CD4-positive, alpha-beta T cell (primary cell): Measurements from ENCODE around the gene FZD8. TPM values are rescaled to one million over a fixed set of nuclear protein-coding genes. Genes with fewer than 3 reads are reported as not detected.

ENCODE experiments used
- ATAC-seq: fragments of 200-7000 bp; cut with Tn5 transposase; one replicate; pipeline ENCODE4 v1.10.0; 2022; ENCODE audit warnings: mild to moderate bottlenecking; ENCODE audit not compliant: poor library complexity
- CTCF ChIA-PET: fragments of 350-600 bp; sonication (Branson Sonifier 250); formaldehyde crosslinking; loops from one replicate; lab custom pipeline; 2021; ENCODE audit warnings: antibody characterized with exemption, inconsistent platforms; lab: Charles Lee
- POLR2A ChIA-PET: fragments of 350-600 bp; sonication (Branson Sonifier 250); formaldehyde crosslinking; loops from one replicate; lab custom pipeline; 2021; ENCODE audit warnings: antibody characterized with exemption, inconsistent platforms; lab: Charles Lee
- DNase-seq, 14 experiments: peaks; one replicate each; pipeline ENCODE4 v3.0.0-alpha.2; 2013 to 2020; ENCODE audit warnings: mixed read lengths in 2 of 14
- H3K27ac ChIP-seq, 2 donors: one replicate each; pipeline versions ENCODE4 v1.5.1 to v1.7.0; 2013; ENCODE audit warnings: low read length in 2 of 2, low read depth in 1 of 2, mild to moderate bottlenecking in 1 of 2
- H3K27me3 ChIP-seq, 2 experiments: 1 replicate in 1 of 2; 2 replicates in 1 of 2; pipeline versions ENCODE4 v1.6.1 to v1.7.0; 2013; ENCODE audit warnings: low read length in 2 of 2, control low read depth in 1 of 2, mild to moderate bottlenecking in 1 of 2, moderate library complexity in 1 of 2; ENCODE audit not compliant: insufficient read depth in 2 of 2, control insufficient read depth in 1 of 2
- H3K36me3 ChIP-seq: one replicate; pipeline ENCODE4 v1.6.1; 2013; ENCODE audit warnings: low read length, control low read depth; ENCODE audit not compliant: insufficient read depth
- H3K4me1 ChIP-seq: one replicate; pipeline ENCODE4 v1.6.1; 2013; ENCODE audit warnings: low read length, control low read depth; ENCODE audit not compliant: insufficient read depth
- H3K4me3 ChIP-seq: one replicate; pipeline ENCODE4 v1.5.1; 2013; ENCODE audit warnings: mild to moderate bottlenecking, low read length, moderate library complexity
- H3K9me3 ChIP-seq, 2 experiments: 1 replicate in 1 of 2; 2 replicates in 1 of 2; pipeline versions ENCODE4 v1.6.1 to v1.7.0; 2013; ENCODE audit warnings: low read length in 2 of 2, mild to moderate bottlenecking in 2 of 2, control low read depth in 1 of 2, moderate library complexity in 1 of 2; ENCODE audit not compliant: control insufficient read depth in 1 of 2, insufficient read depth in 1 of 2
- H3K27ac Mint-ChIP-seq: one replicate; pipeline ENCODE4 v1.8.0; 2020; ENCODE audit warnings: mixed read lengths
- H3K27me3 Mint-ChIP-seq: one replicate; pipeline ENCODE4 v1.8.0; 2021; ENCODE audit warnings: mixed read lengths
- H3K36me3 Mint-ChIP-seq: one replicate; pipeline ENCODE4 v1.8.0; 2021; ENCODE audit warnings: low read depth, mixed read lengths
- H3K4me1 Mint-ChIP-seq: one replicate; pipeline ENCODE4 v1.8.0; 2021; ENCODE audit warnings: low read depth, mixed read lengths
- H3K4me3 Mint-ChIP-seq: one replicate; pipeline ENCODE4 v1.8.0; 2020; ENCODE audit warnings: mild to moderate bottlenecking, mixed read lengths
- H3K9me3 Mint-ChIP-seq: one replicate; pipeline ENCODE4 v1.8.0; 2020; ENCODE audit warnings: mixed read lengths
- intact Hi-C, 2 experiments: fragments of 100-400 bp; cut with DNase I in 1 of 2; cut with micrococcal nuclease in 1 of 2; formaldehyde crosslinking; loops; one replicate each; pipeline versions ENCODE4 v1.15.1 to v1.9.0; 2023 to 2025; cut with DNase I, micrococcal nuclease
- total RNA-seq, 174 experiments: library from RNA in 2 of 174; stranded (reverse) in 2 of 174; gene quantifications; one replicate each; pipeline ENCODE4 v1.2.3 and lab custom pipeline; 2021 to 2026
- TF ChIP-seq, protein P1 (sequence below): fragments of 200-600 bp; IDR thresholded peaks from one replicate; pipeline ENCODE4 v1.8.0; 2022; ENCODE audit warnings: antibody characterized with exemption, mild to moderate bottlenecking

FZD8 gene
- total RNA-seq, 2 experiments from 2014 or later: 2.1 to 2.2 TPM

DNA sequence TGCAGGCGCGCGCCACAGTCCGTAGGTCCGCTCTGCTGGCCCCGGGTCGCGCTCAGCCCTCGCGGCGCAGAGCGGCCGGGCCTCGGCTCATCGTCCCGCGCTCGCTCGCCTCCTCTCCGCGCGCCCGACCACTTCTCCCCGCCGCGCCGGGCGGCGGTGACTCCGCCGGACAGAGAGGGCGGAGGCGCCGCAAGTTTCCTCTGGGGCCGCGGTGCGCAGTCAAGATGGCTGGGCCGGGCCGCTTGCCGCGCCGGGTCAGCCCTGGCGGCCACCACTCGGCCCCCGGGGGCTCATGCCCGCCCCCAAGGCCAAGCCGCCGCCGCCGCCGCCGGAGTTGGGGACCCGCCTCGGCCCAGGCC, 441 bp downstream of the FZD8 start:
- H3K27me3 Mint-ChIP-seq: peaks cover 60% of the 10 kb centered on the region

GRCh38 chr10:35640951-35641675, 983 bp downstream of the FZD8 start:
- Histone ChIP-seq H3K27me3 (peaks cover 15 to 28% of the 10 kb centered on the region in 2 experiments), H3K4me1 (peaks cover 31% of the 10 kb centered on the region), H3K9me3 (no peaks in the 10 kb centered on the region), H3K36me3 (no peaks in the 10 kb centered on the region), H3K27ac (no peak overlapping the region), H3K4me3 (peak overlapping the region; percentile 53)
- TF ChIP-seq, protein P1, sequence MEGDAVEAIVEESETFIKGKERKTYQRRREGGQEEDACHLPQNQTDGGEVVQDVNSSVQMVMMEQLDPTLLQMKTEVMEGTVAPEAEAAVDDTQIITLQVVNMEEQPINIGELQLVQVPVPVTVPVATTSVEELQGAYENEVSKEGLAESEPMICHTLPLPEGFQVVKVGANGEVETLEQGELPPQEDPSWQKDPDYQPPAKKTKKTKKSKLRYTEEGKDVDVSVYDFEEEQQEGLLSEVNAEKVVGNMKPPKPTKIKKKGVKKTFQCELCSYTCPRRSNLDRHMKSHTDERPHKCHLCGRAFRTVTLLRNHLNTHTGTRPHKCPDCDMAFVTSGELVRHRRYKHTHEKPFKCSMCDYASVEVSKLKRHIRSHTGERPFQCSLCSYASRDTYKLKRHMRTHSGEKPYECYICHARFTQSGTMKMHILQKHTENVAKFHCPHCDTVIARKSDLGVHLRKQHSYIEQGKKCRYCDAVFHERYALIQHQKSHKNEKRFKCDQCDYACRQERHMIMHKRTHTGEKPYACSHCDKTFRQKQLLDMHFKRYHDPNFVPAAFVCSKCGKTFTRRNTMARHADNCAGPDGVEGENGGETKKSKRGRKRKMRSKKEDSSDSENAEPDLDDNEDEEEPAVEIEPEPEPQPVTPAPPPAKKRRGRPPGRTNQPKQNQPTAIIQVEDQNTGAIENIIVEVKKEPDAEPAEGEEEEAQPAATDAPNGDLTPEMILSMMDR: no peak
- no peaks in the 10 kb centered on the region for H3K9me3 Mint-ChIP-seq
- peaks cover 64% of the 10 kb centered on the region for H3K27me3 Mint-ChIP-seq
- peak overlapping the region; percentile 90 for H3K4me3 Mint-ChIP-seq
- no peak overlapping the region for H3K27ac Mint-ChIP-seq
- peak; percentile 40 for ATAC-seq
- H3K36me3 Mint-ChIP-seq: no peaks in the 10 kb centered on the region
- ChIA-PET POLR2A (no interaction called here), CTCF (no interaction called here)
- H3K4me1 Mint-ChIP-seq: peaks cover 39% of the 10 kb centered on the region
- DNase-seq: peak in 10 of 14 experiments; percentile 13 to 71 (median 36)
- intact Hi-C loops: loop anchor here in 1 of 2 experiments (5.0 kb wide), 1 partner anchor 304 kb away; the partner anchor contains the start of gene CCNY

More for the DNA sequence above, 441 bp downstream of the FZD8 start:
- CTCF ChIA-PET: no interaction called here
- H3K4me1 Mint-ChIP-seq: peaks cover 39% of the 10 kb centered on the region
- intact Hi-C loops: loop anchor here in 1 of 2 experiments (5.0 kb wide), 1 partner anchor 304 kb away; the partner anchor contains the start of gene CCNY
- no peak overlapping the region for H3K27ac Mint-ChIP-seq
- ATAC-seq: no peak
- peak in 3 of 14 experiments; percentile 8 to 30 (median 22) for DNase-seq
- H3K9me3 ChIP-seq: no peaks in the 10 kb centered on the region
- POLR2A ChIA-PET: no interaction called here
- peak overlapping the region; percentile 65 for H3K4me3 ChIP-seq
- H3K36me3 Mint-ChIP-seq: no peaks in the 10 kb centered on the region
- no peaks in the 10 kb centered on the region for H3K9me3 Mint-ChIP-seq
- H3K36me3 ChIP-seq: no peaks in the 10 kb centered on the region
- TF ChIP-seq, protein P1: no peak
- no peak overlapping the region for H3K4me3 Mint-ChIP-seq
- no peak overlapping the region for H3K27ac ChIP-seq
- peaks cover 15 to 23% of the 10 kb centered on the region in 2 experiments for H3K27me3 ChIP-seq
- H3K4me1 ChIP-seq: peaks cover 31% of the 10 kb centered on the region

DNA sequence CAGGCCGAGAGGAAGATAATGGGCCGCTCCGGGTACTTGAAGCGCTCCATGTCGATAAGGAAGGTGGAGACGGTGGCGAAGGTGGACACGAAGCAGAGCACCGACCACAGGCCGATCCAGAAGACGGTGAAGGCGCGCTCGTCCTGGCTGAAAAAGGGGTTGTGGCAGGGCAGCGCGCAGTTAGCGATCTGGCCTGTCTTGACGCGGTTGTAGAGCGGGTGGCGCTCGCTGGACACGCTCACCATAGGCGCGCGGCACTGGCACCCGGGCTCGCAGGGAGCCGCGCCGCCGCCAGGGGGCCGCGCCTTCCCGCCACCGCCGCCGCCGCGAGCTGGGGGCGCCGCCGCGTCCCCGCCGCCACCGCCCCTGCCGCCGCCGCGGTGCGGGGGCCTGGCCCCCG, 1.6 kb downstream of the FZD8 start:
- TF ChIP-seq, protein P1: no peak
- CTCF ChIA-PET: no interaction called here

More for the DNA sequence above, 1.6 kb downstream of the FZD8 start:
- no peaks in the 10 kb centered on the region for H3K9me3 Mint-ChIP-seq
- Histone ChIP-seq H3K27ac (no peak overlapping the region), H3K4me3 (peak overlapping the region; percentile 45), H3K36me3 (no peaks in the 10 kb centered on the region), H3K9me3 (no peaks in the 10 kb centered on the region), H3K4me1 (peaks cover 31% of the 10 kb centered on the region), H3K27me3 (peaks cover 15 to 29% of the 10 kb centered on the region in 2 experiments)
- peak in 6 of 14 experiments; percentile 27 to 71 (median 38) for DNase-seq
- ATAC-seq: peak; percentile 16
- no peaks in the 10 kb centered on the region for H3K36me3 Mint-ChIP-seq
- POLR2A ChIA-PET: no interaction called here
- H3K4me1 Mint-ChIP-seq: peaks cover 44% of the 10 kb centered on the region
- intact Hi-C loops: loop anchor here in 1 of 2 experiments (5.0 kb wide), 1 partner anchor 303 kb away; the partner anchor contains the start of gene CCNY
- peak overlapping the region; percentile 86 for H3K4me3 Mint-ChIP-seq
- H3K27me3 Mint-ChIP-seq: peaks cover 68% of the 10 kb centered on the region
- H3K27ac Mint-ChIP-seq: no peak overlapping the region
